ENCODE measurements around the gene EMC1. TPM values are rescaled to one million over a fixed set of nuclear protein-coding genes. Genes with fewer than 3 reads are reported as not detected.

Gene EMC1
- total and polyA plus RNA-seq, 2 experiments from 2014 or later: 25.0 to 37.0 TPM

GRCh38 chr1:19196331-19196730 is 55.0 kb downstream of the EMC1 start:
- peak overlapping the region; percentile 93 for H3K27ac ChIP-seq
- no peaks in the 10 kb centered on the region for H3K27me3 ChIP-seq
- no peak overlapping the region for H3K4me3 ChIP-seq
- H3K9me3 ChIP-seq (ENCODE audit: low read depth): no peaks in the 10 kb centered on the region
- peaks cover 86% of the 10 kb centered on the region for H3K36me3 ChIP-seq
- peaks cover 40% of the 10 kb centered on the region for H3K4me1 ChIP-seq (ENCODE audit: low read depth)
- no peak for DNase-seq (ENCODE audit: low read depth in 1 of 2, low spot score in 1 of 2)
- no peak for TF ChIP-seq CTCF (IDR thresholded peaks at IDR 0.05; ENCODE audit: low read depth, low read length)

- H3K9me3 ChIP-seq (ENCODE audit: low read depth): no peaks in the 10 kb centered on the region
Measured at GRCh38 chr1:19193004-19193403, 58.3 kb downstream of the EMC1 start.

GRCh38 chr1:19191811-19192210 is 59.5 kb downstream of the EMC1 start:
- Histone ChIP-seq H3K27me3 (no peaks in the 10 kb centered on the region), H3K9me3 (ENCODE audit: low read depth) (no peaks in the 10 kb centered on the region), H3K36me3 (peaks cover 83% of the 10 kb centered on the region), H3K27ac (no peak overlapping the region), H3K4me1 (ENCODE audit: low read depth) (peaks cover 4% of the 10 kb centered on the region), H3K4me3 (no peak overlapping the region)
- no peak for DNase-seq (ENCODE audit: low read depth in 1 of 2, low spot score in 1 of 2)
- no peak for TF ChIP-seq CTCF (IDR thresholded peaks at IDR 0.05; ENCODE audit: low read depth, low read length)

More at GRCh38 chr1:19193004-19193403, 58.3 kb downstream of the EMC1 start:
- Histone ChIP-seq H3K4me3 (no peak overlapping the region), H3K4me1 (ENCODE audit: low read depth) (peaks cover 11% of the 10 kb centered on the region), H3K27me3 (no peaks in the 10 kb centered on the region), H3K36me3 (peaks cover 88% of the 10 kb centered on the region), H3K27ac (no peak overlapping the region)
- no peak for TF ChIP-seq CTCF (IDR thresholded peaks at IDR 0.05; ENCODE audit: low read depth, low read length)
- DNase-seq (ENCODE audit: low read depth in 1 of 2, low spot score in 1 of 2): no peak

- no peak overlapping the region for H3K27ac ChIP-seq
- no peaks in the 10 kb centered on the region for H3K9me3 ChIP-seq (ENCODE audit: low read depth)
- DNase-seq (ENCODE audit: low read depth in 1 of 2, low spot score in 1 of 2): no peak
- H3K27me3 ChIP-seq: no peaks in the 10 kb centered on the region
- H3K4me3 ChIP-seq: no peak overlapping the region
- peaks cover 83% of the 10 kb centered on the region for H3K36me3 ChIP-seq
- H3K4me1 ChIP-seq (ENCODE audit: low read depth): peaks cover 4% of the 10 kb centered on the region
- no peak for TF ChIP-seq CTCF (IDR thresholded peaks at IDR 0.05; ENCODE audit: low read depth, low read length)
Measured at GRCh38 chr1:19190468-19190867, 60.9 kb downstream of the EMC1 start.

- DNase-seq (ENCODE audit: low read depth in 1 of 2, low spot score in 1 of 2): no peak
- no peaks in the 10 kb centered on the region for H3K27me3 ChIP-seq
- no peak overlapping the region for H3K27ac ChIP-seq
- no peak overlapping the region for H3K4me3 ChIP-seq
- H3K4me1 ChIP-seq (ENCODE audit: low read depth): peaks cover 4% of the 10 kb centered on the region
- no peak for TF ChIP-seq CTCF (IDR thresholded peaks at IDR 0.05; ENCODE audit: low read depth, low read length)
- H3K36me3 ChIP-seq: peaks cover 84% of the 10 kb centered on the region
- H3K9me3 ChIP-seq (ENCODE audit: low read depth): no peaks in the 10 kb centered on the region
Measured at GRCh38 chr1:19189270-19189669, 62.1 kb downstream of the EMC1 start.

GRCh38 chr1:19187852-19188251 is 63.5 kb downstream of the EMC1 start:
- no peaks in the 10 kb centered on the region for H3K9me3 ChIP-seq (ENCODE audit: low read depth)
- no peak overlapping the region for H3K27ac ChIP-seq
- no peak overlapping the region for H3K4me3 ChIP-seq
- peaks cover 4% of the 10 kb centered on the region for H3K4me1 ChIP-seq (ENCODE audit: low read depth)
- DNase-seq (ENCODE audit: low read depth in 1 of 2, low spot score in 1 of 2): no peak
- peaks cover 84% of the 10 kb centered on the region for H3K36me3 ChIP-seq
- no peaks in the 10 kb centered on the region for H3K27me3 ChIP-seq
- no peak for TF ChIP-seq CTCF (IDR thresholded peaks at IDR 0.05; ENCODE audit: low read depth, low read length)
